WTC11 (cell line): ENCODE results near the gene BBS5. TPM values are rescaled to one million over a fixed set of nuclear protein-coding genes. Genes with fewer than 3 reads are reported as not detected.

ENCODE experiments used
- ATAC-seq: fragments of 200-7000 bp; cut with Tn5 transposase; 2 replicates; pipeline ENCODE4 v1.10.0; 2021; ENCODE audit warnings: mild to moderate bottlenecking, moderate library complexity
- CTCF ChIA-PET: fragments of 300-600 bp; sonication (Branson Sonifier 250); formaldehyde crosslinking; loops from one replicate; lab custom pipeline; 2021; ENCODE audit warnings: antibody characterized with exemption; lab: Charles Lee
- POLR2A ChIA-PET: fragments of 350-600 bp; sonication (Branson Sonifier 250); formaldehyde crosslinking; loops from one replicate; lab custom pipeline; 2021; ENCODE audit warnings: antibody characterized with exemption; lab: Charles Lee
- DNase-seq: peaks from one replicate; pipeline ENCODE4 v3.0.0; 2021; ENCODE audit warnings: low spot score
- H3K27ac Mint-ChIP-seq: 2 replicates; pipeline ENCODE4 v1.8.0; 2021; ENCODE audit warnings: mixed read lengths
- H3K27me3 Mint-ChIP-seq: 2 replicates; pipeline ENCODE4 v1.8.0; 2021; ENCODE audit warnings: low read depth, mild to moderate bottlenecking, moderate library complexity, mixed read lengths
- H3K36me3 Mint-ChIP-seq: 2 replicates; pipeline ENCODE4 v1.8.0; 2021; ENCODE audit warnings: mixed read lengths
- H3K4me1 Mint-ChIP-seq: 2 replicates; pipeline ENCODE4 v1.8.0; 2022; ENCODE audit warnings: mixed read lengths
- H3K4me3 Mint-ChIP-seq: 2 replicates; pipeline ENCODE4 v1.8.0; 2021; ENCODE audit warnings: mild to moderate bottlenecking, moderate library complexity, mixed read lengths
- H3K9me3 Mint-ChIP-seq: 2 replicates; pipeline ENCODE4 v1.8.0; 2021; ENCODE audit warnings: mixed read lengths
- ATF6 ChIP-seq: sonication (generic); formaldehyde crosslinking; IDR thresholded peaks from 2 replicates; pipeline ENCODE4 v1.8.1; 2023; ENCODE audit warnings: mild to moderate bottlenecking, missing genetic modification reagents
- CBFB ChIP-seq: sonication (generic); formaldehyde crosslinking; IDR thresholded peaks from 2 replicates; pipeline ENCODE4 v1.8.1; 2022; ENCODE audit warnings: mild to moderate bottlenecking, low read depth, missing genetic modification reagents
- E2F5 ChIP-seq: sonication (generic); formaldehyde crosslinking; IDR thresholded peaks from 2 replicates; pipeline ENCODE4 v1.8.1; 2022; ENCODE audit warnings: mild to moderate bottlenecking, moderate library complexity, missing genetic modification reagents
- ETV6 ChIP-seq: sonication (generic); formaldehyde crosslinking; IDR thresholded peaks from 2 replicates; pipeline ENCODE4 v1.8.1; 2022; ENCODE audit warnings: mild to moderate bottlenecking, missing genetic modification reagents
- FOXK1 ChIP-seq: sonication (generic); formaldehyde crosslinking; IDR thresholded peaks from 2 replicates; pipeline ENCODE4 v1.8.0; 2022; ENCODE audit warnings: mild to moderate bottlenecking, moderate library complexity, missing genetic modification reagents
- GABPB1 ChIP-seq: sonication (generic); formaldehyde crosslinking; IDR thresholded peaks from 2 replicates; pipeline ENCODE4 v1.8.1; 2023; ENCODE audit warnings: mild to moderate bottlenecking, missing genetic modification reagents
- GRHL2 ChIP-seq: fragments of 250-450 bp; sonication (Bioruptor Pico); IDR thresholded peaks from 2 replicates; pipeline ENCODE4 v1.8.0; 2022; ENCODE audit warnings: mild to moderate bottlenecking, moderate library complexity; ENCODE audit not compliant: insufficient replicate concordance, severe bottlenecking
- JUN ChIP-seq: sonication (generic); formaldehyde crosslinking; IDR thresholded peaks from 2 replicates; pipeline ENCODE4 v1.8.0; 2023; ENCODE audit warnings: mild to moderate bottlenecking, missing genetic modification reagents
- NFYB ChIP-seq: sonication (generic); formaldehyde crosslinking; conservative IDR thresholded peaks from 2 replicates; pipeline ENCODE4 v1.8.0; 2022; ENCODE audit warnings: low read depth, missing genetic modification reagents
- NR3C1 ChIP-seq: sonication (generic); formaldehyde crosslinking; conservative IDR thresholded peaks from 2 replicates; pipeline ENCODE4 v1.8.1; 2023; ENCODE audit warnings: low read depth, mild to moderate bottlenecking, missing genetic modification reagents
- RORB ChIP-seq: fragments of 250-450 bp; sonication (Bioruptor Pico); IDR thresholded peaks from 2 replicates; pipeline ENCODE4 v1.9.0; 2021; ENCODE audit warnings: mild to moderate bottlenecking
- SMAD3 ChIP-seq: sonication (generic); formaldehyde crosslinking; IDR thresholded peaks from 2 replicates; pipeline ENCODE4 v1.8.0; 2022; ENCODE audit warnings: missing genetic modification reagents, mild to moderate bottlenecking, borderline replicate concordance
- SOX15 ChIP-seq: fragments of 250-450 bp; sonication (Bioruptor Pico); IDR thresholded peaks from 2 replicates; pipeline ENCODE4 v1.9.0; 2021; ENCODE audit warnings: mild to moderate bottlenecking
- TCF7 ChIP-seq: sonication (generic); formaldehyde crosslinking; IDR thresholded peaks from 2 replicates; pipeline ENCODE4 v1.8.0; 2022; ENCODE audit warnings: mild to moderate bottlenecking, low read depth, missing genetic modification reagents, moderate library complexity
- ZNF423 ChIP-seq: fragments of 250-450 bp; sonication (Bioruptor Pico); IDR thresholded peaks from 2 replicates; pipeline ENCODE4 v2.1.2; 2022; ENCODE audit warnings: mild to moderate bottlenecking, moderate library complexity
- ZSCAN18 ChIP-seq: fragments of 250-450 bp; sonication (Bioruptor Pico); IDR thresholded peaks from 2 replicates; pipeline ENCODE4 v2.1.2; 2022; ENCODE audit warnings: mild to moderate bottlenecking, moderate library complexity
- total RNA-seq: library from RNA; stranded (reverse); gene quantifications from 3 replicates; pipeline ENCODE4 v1.2.3, GENCODE V29; 2021
- TF ChIP-seq, protein P1 (sequence below): sonication (generic); formaldehyde crosslinking; IDR thresholded peaks from 2 replicates; pipeline ENCODE4 v1.8.0; 2022; ENCODE audit warnings: mild to moderate bottlenecking, missing genetic modification reagents
- TF ChIP-seq, protein P2 (sequence below): sonication (generic); formaldehyde crosslinking; IDR thresholded peaks from 2 replicates; pipeline ENCODE4 v1.8.1; 2023; ENCODE audit warnings: mild to moderate bottlenecking, missing genetic modification reagents, borderline replicate concordance
- TF ChIP-seq, protein P3 (sequence below): sonication (generic); formaldehyde crosslinking; IDR thresholded peaks from 2 replicates; pipeline ENCODE4 v1.8.1; 2022; ENCODE audit warnings: mild to moderate bottlenecking, missing genetic modification reagents, moderate library complexity, borderline replicate concordance
- TF ChIP-seq, protein P4 (sequence below): sonication (generic); formaldehyde crosslinking; IDR thresholded peaks from 2 replicates; pipeline ENCODE4 v1.8.1; 2023; ENCODE audit warnings: mild to moderate bottlenecking, missing genetic modification reagents, moderate library complexity
- TF ChIP-seq, protein P5 (sequence below): sonication (generic); formaldehyde crosslinking; IDR thresholded peaks from 2 replicates; pipeline ENCODE4 v1.8.0; 2023; ENCODE audit warnings: missing genetic modification reagents, mild to moderate bottlenecking, borderline replicate concordance

BBS5 gene
- total RNA-seq, 1 experiment from 2014 or later = 0.90 TPM

DNA sequence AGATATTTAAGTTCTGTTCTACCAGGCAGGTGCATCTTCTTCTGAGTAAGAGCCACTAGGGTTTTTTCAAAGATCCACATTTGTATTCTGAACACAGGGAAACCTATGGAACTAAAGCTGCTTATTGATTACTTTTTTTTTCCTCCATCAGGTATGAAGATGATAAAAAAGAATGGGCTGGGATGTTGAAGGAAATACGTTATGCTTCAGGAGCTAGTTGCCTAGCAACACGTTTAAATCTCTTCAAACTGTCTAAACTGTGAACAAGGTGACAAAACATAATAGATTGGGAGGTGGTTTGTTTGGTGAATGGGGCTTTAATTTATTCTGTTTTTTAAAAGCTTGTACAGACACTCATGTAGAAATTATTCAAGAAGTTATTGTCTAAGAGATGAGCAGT lies 46.1 kb downstream of the BBS5 start (continued):
- TF ChIP-seq, protein P1, sequence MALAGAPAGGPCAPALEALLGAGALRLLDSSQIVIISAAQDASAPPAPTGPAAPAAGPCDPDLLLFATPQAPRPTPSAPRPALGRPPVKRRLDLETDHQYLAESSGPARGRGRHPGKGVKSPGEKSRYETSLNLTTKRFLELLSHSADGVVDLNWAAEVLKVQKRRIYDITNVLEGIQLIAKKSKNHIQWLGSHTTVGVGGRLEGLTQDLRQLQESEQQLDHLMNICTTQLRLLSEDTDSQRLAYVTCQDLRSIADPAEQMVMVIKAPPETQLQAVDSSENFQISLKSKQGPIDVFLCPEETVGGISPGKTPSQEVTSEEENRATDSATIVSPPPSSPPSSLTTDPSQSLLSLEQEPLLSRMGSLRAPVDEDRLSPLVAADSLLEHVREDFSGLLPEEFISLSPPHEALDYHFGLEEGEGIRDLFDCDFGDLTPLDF (CRISPR knock-in tag) = no peak
- TF ChIP-seq NFYB (CRISPR knock-in tag) (no peak), FOXK1 (no peak), CBFB (no peak), GABPB1 (CRISPR knock-in tag) (no peak), ATF6 (no peak), JUN (no peak), SOX15 (CRISPR knock-in tag) (no peak)
- TF ChIP-seq, protein P2, sequence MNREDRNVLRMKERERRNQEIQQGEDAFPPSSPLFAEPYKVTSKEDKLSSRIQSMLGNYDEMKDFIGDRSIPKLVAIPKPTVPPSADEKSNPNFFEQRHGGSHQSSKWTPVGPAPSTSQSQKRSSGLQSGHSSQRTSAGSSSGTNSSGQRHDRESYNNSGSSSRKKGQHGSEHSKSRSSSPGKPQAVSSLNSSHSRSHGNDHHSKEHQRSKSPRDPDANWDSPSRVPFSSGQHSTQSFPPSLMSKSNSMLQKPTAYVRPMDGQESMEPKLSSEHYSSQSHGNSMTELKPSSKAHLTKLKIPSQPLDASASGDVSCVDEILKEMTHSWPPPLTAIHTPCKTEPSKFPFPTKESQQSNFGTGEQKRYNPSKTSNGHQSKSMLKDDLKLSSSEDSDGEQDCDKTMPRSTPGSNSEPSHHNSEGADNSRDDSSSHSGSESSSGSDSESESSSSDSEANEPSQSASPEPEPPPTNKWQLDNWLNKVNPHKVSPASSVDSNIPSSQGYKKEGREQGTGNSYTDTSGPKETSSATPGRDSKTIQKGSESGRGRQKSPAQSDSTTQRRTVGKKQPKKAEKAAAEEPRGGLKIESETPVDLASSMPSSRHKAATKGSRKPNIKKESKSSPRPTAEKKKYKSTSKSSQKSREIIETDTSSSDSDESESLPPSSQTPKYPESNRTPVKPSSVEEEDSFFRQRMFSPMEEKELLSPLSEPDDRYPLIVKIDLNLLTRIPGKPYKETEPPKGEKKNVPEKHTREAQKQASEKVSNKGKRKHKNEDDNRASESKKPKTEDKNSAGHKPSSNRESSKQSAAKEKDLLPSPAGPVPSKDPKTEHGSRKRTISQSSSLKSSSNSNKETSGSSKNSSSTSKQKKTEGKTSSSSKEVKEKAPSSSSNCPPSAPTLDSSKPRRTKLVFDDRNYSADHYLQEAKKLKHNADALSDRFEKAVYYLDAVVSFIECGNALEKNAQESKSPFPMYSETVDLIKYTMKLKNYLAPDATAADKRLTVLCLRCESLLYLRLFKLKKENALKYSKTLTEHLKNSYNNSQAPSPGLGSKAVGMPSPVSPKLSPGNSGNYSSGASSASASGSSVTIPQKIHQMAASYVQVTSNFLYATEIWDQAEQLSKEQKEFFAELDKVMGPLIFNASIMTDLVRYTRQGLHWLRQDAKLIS (CRISPR knock-in tag) = no peak
- TF ChIP-seq, protein P3, sequence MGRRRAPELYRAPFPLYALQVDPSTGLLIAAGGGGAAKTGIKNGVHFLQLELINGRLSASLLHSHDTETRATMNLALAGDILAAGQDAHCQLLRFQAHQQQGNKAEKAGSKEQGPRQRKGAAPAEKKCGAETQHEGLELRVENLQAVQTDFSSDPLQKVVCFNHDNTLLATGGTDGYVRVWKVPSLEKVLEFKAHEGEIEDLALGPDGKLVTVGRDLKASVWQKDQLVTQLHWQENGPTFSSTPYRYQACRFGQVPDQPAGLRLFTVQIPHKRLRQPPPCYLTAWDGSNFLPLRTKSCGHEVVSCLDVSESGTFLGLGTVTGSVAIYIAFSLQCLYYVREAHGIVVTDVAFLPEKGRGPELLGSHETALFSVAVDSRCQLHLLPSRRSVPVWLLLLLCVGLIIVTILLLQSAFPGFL (CRISPR knock-in tag) = no peak
- TF ChIP-seq, all 79 proteins: peak for 0

- H3K4me1 Mint-ChIP-seq = no peaks in the 10 kb centered on the region
- CTCF ChIA-PET = no interaction called here
- DNase-seq (no peak), ATAC-seq (no peak)
- no peak overlapping the region for H3K27ac Mint-ChIP-seq
- no peaks in the 10 kb centered on the region for H3K27me3 Mint-ChIP-seq
- no peaks in the 10 kb centered on the region for H3K9me3 Mint-ChIP-seq
- no peak overlapping the region for H3K4me3 Mint-ChIP-seq
- POLR2A ChIA-PET = no interaction called here
- peaks cover 10% of the 10 kb centered on the region for H3K36me3 Mint-ChIP-seq
- TF ChIP-seq ZNF423 (CRISPR knock-in tag) (no peak), ZSCAN18 (CRISPR knock-in tag) (no peak), SMAD3 (no peak), RORB (CRISPR knock-in tag) (no peak), GRHL2 (no peak), E2F5 (no peak), TCF7 (CRISPR knock-in tag) (no peak), NFYB (CRISPR knock-in tag) (no peak), NR3C1 (no peak), ETV6 (CRISPR knock-in tag) (no peak)
- TF ChIP-seq, protein P4, sequence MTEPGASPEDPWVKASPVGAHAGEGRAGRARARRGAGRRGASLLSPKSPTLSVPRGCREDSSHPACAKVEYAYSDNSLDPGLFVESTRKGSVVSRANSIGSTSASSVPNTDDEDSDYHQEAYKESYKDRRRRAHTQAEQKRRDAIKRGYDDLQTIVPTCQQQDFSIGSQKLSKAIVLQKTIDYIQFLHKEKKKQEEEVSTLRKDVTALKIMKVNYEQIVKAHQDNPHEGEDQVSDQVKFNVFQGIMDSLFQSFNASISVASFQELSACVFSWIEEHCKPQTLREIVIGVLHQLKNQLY (CRISPR knock-in tag) = no peak
- TF ChIP-seq, protein P5, sequence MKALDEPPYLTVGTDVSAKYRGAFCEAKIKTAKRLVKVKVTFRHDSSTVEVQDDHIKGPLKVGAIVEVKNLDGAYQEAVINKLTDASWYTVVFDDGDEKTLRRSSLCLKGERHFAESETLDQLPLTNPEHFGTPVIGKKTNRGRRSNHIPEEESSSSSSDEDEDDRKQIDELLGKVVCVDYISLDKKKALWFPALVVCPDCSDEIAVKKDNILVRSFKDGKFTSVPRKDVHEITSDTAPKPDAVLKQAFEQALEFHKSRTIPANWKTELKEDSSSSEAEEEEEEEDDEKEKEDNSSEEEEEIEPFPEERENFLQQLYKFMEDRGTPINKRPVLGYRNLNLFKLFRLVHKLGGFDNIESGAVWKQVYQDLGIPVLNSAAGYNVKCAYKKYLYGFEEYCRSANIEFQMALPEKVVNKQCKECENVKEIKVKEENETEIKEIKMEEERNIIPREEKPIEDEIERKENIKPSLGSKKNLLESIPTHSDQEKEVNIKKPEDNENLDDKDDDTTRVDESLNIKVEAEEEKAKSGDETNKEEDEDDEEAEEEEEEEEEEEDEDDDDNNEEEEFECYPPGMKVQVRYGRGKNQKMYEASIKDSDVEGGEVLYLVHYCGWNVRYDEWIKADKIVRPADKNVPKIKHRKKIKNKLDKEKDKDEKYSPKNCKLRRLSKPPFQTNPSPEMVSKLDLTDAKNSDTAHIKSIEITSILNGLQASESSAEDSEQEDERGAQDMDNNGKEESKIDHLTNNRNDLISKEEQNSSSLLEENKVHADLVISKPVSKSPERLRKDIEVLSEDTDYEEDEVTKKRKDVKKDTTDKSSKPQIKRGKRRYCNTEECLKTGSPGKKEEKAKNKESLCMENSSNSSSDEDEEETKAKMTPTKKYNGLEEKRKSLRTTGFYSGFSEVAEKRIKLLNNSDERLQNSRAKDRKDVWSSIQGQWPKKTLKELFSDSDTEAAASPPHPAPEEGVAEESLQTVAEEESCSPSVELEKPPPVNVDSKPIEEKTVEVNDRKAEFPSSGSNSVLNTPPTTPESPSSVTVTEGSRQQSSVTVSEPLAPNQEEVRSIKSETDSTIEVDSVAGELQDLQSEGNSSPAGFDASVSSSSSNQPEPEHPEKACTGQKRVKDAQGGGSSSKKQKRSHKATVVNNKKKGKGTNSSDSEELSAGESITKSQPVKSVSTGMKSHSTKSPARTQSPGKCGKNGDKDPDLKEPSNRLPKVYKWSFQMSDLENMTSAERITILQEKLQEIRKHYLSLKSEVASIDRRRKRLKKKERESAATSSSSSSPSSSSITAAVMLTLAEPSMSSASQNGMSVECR = no peak
Measured at GRCh38 chr2:169526451-169526850, 47.2 kb downstream of the BBS5 start.
